Psoas muscle (tissue), 8 donors: ENCODE data around the gene CREB3L1. TPM values are rescaled to one million over a fixed set of nuclear protein-coding genes. Genes with fewer than 3 reads are reported as not detected.
A peak's percentile ranks its signal among the peaks of the same experiment; 100 is the strongest.

Experiments
- ATAC-seq, 4 donors: fragments of 200-7000 bp; cut with Tn5 transposase; one replicate each; pipeline ENCODE4 v1.9.1; 2020; ENCODE audit warnings: moderate library complexity in 3 of 4, mild to moderate bottlenecking in 2 of 4
- DNase-seq, 2 donors: peaks; one replicate each; pipeline ENCODE4 v3.0.0-alpha.2; 2020
- H3K27ac ChIP-seq: fragments of 200-600 bp; one replicate; pipeline ENCODE4 v1.8.0; 2022
- H3K27me3 ChIP-seq, 3 donors: fragments of 200-600 bp in 1 of 3; one replicate each; pipeline versions ENCODE4 v1.6.1 to v1.8.0; 2013 to 2022; ENCODE audit warnings: low read length in 2 of 3, mild to moderate bottlenecking in 2 of 3, moderate library complexity in 1 of 3; ENCODE audit not compliant: insufficient read depth in 3 of 3
- H3K36me3 ChIP-seq, 2 donors: fragments of 200-600 bp in 1 of 2; one replicate each; pipeline versions ENCODE4 v1.6.1 to v1.8.0; 2013 to 2022; ENCODE audit warnings: low read depth in 1 of 2, mild to moderate bottlenecking in 1 of 2, moderate library complexity in 1 of 2; ENCODE audit not compliant: insufficient read depth in 1 of 2
- H3K4me1 ChIP-seq: fragments of 200-600 bp; one replicate; pipeline ENCODE4 v1.8.0; 2022
- H3K4me3 ChIP-seq: fragments of 200-600 bp; one replicate; pipeline ENCODE4 v1.8.0; 2022; ENCODE audit warnings: mild to moderate bottlenecking
- H3K9me3 ChIP-seq: fragments of 200-600 bp; one replicate; pipeline ENCODE4 v1.8.0; 2022
- CTCF ChIP-seq: fragments of 200-600 bp; IDR thresholded peaks from one replicate; pipeline ENCODE4 v1.8.0; 2022; ENCODE audit warnings: antibody characterized with exemption
- WGBS, 3 donors: extraction: QIAGEN DNeasy Blood & Tissue Kit; methylation state at CpG; one replicate each; pipeline versions ENCODE4 v1.1.6 to v1.1.7; 2013; 5-methylcytosine and 5-hydroxymethylcytosine counted together
- intact Hi-C, 2 donors: fragments of 100-400 bp; cut with DNase I; formaldehyde crosslinking; loops; one replicate each; pipeline versions ENCODE4 v1.11.0 to v1.14.2; 2022
- polyA plus RNA-seq, 3 donors: library from polyadenylated mRNA; stranded (reverse); fragments of 200-250 nt; gene quantifications; one replicate each; pipeline ENCODE4 v1.2.3, GENCODE V29; 2013
- total RNA-seq, 4 donors: library from RNA; stranded (reverse); fragmentation: NEBNext Ultra II Directional in 2 of 4; extraction: Animal tissue kit (Norgen Biotek cat#: 25700) in 2 of 4; gene quantifications; one replicate each; pipeline versions ENCODE4 v1.2.1 to v1.2.4, GENCODE V29; 2021 to 2023
- donor health status: healthy with polysubstance abuse.
- donor health status: DM: no; HTN: no; CAD: no; lungs with moderate emphysema.
- donor health status: Bipolar disorder and iron deficiency.
- donor health status: healthy.
- donor health status: DM: yes; HTN: yes; CAD: no.
- donor health status: DM: no; HTN: no; CAD: no.
- donor health status: DM: no; HTN: no; CAD: no.
- donor health status: DM: yes; HTN: yes; CAD: no.

Gene CREB3L1
- total and polyA plus RNA-seq, 7 donors = 1.4 to 6.9 (median 2.2) TPM

- ATAC-seq (no peak), DNase-seq (no peak)
- Histone ChIP-seq H3K4me3 (no peak overlapping the region), H3K36me3 (no peaks in the 10 kb centered on the region), H3K27me3 (peaks cover 0 to 10% (median 0%) of the 10 kb centered on the region in 3 donors), H3K27ac (no peak overlapping the region), H3K9me3 (no peaks in the 10 kb centered on the region), H3K4me1 (no peaks in the 10 kb centered on the region)
- 85 to 96% (median 92%) methylated on average over 5 of the region's 5 CpGs for WGBS, 3 donors
- intact Hi-C loops = no loop called here
- TF ChIP-seq CTCF = no peak
Measured at GRCh38 chr11:46288451-46288850, 11.0 kb downstream of the CREB3L1 start.

- 85 to 93% (median 92%) methylated on average over 2 of the region's 2 CpGs for WGBS, 3 donors
- Histone ChIP-seq H3K4me1 (peaks cover 2% of the 10 kb centered on the region), H3K27ac (no peak overlapping the region)
Measured at GRCh38 chr11:46290011-46290410, 12.5 kb downstream of the CREB3L1 start.

GRCh38 chr11:46290598-46291309 is 13.3 kb downstream of the CREB3L1 start:
- no peaks in the 10 kb centered on the region for H3K27me3 ChIP-seq
- intact Hi-C loops = no loop called here
- H3K27ac ChIP-seq = no peak overlapping the region
- H3K4me1 ChIP-seq = peaks cover 5% of the 10 kb centered on the region
- no peaks in the 10 kb centered on the region for H3K36me3 ChIP-seq
- no peak for TF ChIP-seq CTCF
- no peak overlapping the region for H3K4me3 ChIP-seq
- WGBS, 3 donors = 58 to 67% (median 63%) methylated on average over 6 of the region's 6 CpGs
- ATAC-seq (peak; percentile 16 to 45 (median 42)), DNase-seq (peak; percentile 87 to 92)
- no peaks in the 10 kb centered on the region for H3K9me3 ChIP-seq

More at GRCh38 chr11:46290011-46290410, 12.5 kb downstream of the CREB3L1 start:
- no peaks in the 10 kb centered on the region for H3K9me3 ChIP-seq
- TF ChIP-seq CTCF = no peak
- ATAC-seq (no peak), DNase-seq (peak in 1 of 2 donors; percentile 50)
- H3K27me3 ChIP-seq = no peaks in the 10 kb centered on the region
- H3K36me3 ChIP-seq = no peaks in the 10 kb centered on the region
- no peak overlapping the region for H3K4me3 ChIP-seq
- intact Hi-C loops = no loop called here

- intact Hi-C loops = no loop called here
- peaks cover 9% of the 10 kb centered on the region for H3K4me1 ChIP-seq
- no peak overlapping the region for H3K27ac ChIP-seq
- H3K27me3 ChIP-seq = no peaks in the 10 kb centered on the region
- no peak for ATAC-seq
- 36 to 57% (median 37%) methylated on average over 10 of the region's 10 CpGs for WGBS, 3 donors
- no peaks in the 10 kb centered on the region for H3K9me3 ChIP-seq
- no peak for TF ChIP-seq CTCF
- no peak overlapping the region for H3K4me3 ChIP-seq
- no peaks in the 10 kb centered on the region for H3K36me3 ChIP-seq
- DNase-seq = peak; percentile 57 to 70
Measured at GRCh38 chr11:46291441-46292150, 14.1 kb downstream of the CREB3L1 start.
